ACC112 (cell line): Measurements from ENCODE around the gene AUTS2.

Experiments used
- H2AFZ ChIP-seq: fragments of 200-600 bp; sonication (generic); one replicate; pipeline ENCODE4 v1.6.0; 2017; ENCODE audit warnings: antibody characterized with exemption, low read length; ENCODE audit not compliant: unreplicated experiment
- H3K27ac ChIP-seq: fragments of 200-600 bp; sonication (generic); 2 replicates; pipeline ENCODE4 v1.5.1; 2014; ENCODE audit warnings: low read depth, mild to moderate bottlenecking, antibody characterized with exemption, low read length, moderate library complexity
- H3K27me3 ChIP-seq: fragments of 200-600 bp; sonication (generic); 2 replicates; pipeline ENCODE4 v1.6.1; 2014; ENCODE audit warnings: mild to moderate bottlenecking, antibody characterized with exemption, low read length, moderate library complexity, mixed read lengths; ENCODE audit not compliant: insufficient read depth
- H3K36me3 ChIP-seq: fragments of 200-600 bp; sonication (generic); 2 replicates; pipeline ENCODE4 v1.6.1; 2016; ENCODE audit warnings: mild to moderate bottlenecking, antibody characterized with exemption, low read length, moderate library complexity, mixed read lengths; ENCODE audit not compliant: insufficient read depth
- H3K4me1 ChIP-seq: fragments of 200-600 bp; sonication (generic); one replicate; pipeline ENCODE4 v1.6.1; 2016; ENCODE audit warnings: low read length, mixed read lengths; ENCODE audit not compliant: insufficient read depth, unreplicated experiment, control insufficient read depth
- H3K4me3 ChIP-seq: fragments of 200-600 bp; sonication (generic); 2 replicates; pipeline ENCODE4 v1.5.1; 2014; ENCODE audit warnings: mild to moderate bottlenecking, low read depth, low read length
- H3K79me2 ChIP-seq: fragments of 200-600 bp; sonication (generic); one replicate; pipeline ENCODE4 v1.6.0; 2016; ENCODE audit warnings: low read length; ENCODE audit not compliant: control insufficient read depth, unreplicated experiment, insufficient read depth

Gene AUTS2

GRCh38 chr7:70148997-70149396 is 550.7 kb downstream of the AUTS2 start:
- no peak overlapping the region for H2AFZ ChIP-seq
- H3K27me3 ChIP-seq: no peaks in the 10 kb centered on the region
- H3K27ac ChIP-seq: no peak overlapping the region
- no peaks in the 10 kb centered on the region for H3K4me1 ChIP-seq
- no peaks in the 10 kb centered on the region for H3K36me3 ChIP-seq
- H3K4me3 ChIP-seq: no peak overlapping the region
- no peaks in the 10 kb centered on the region for H3K79me2 ChIP-seq

- no peaks in the 10 kb centered on the region for H3K36me3 ChIP-seq
- no peaks in the 10 kb centered on the region for H3K27me3 ChIP-seq
These were observed 554.0 kb downstream of the AUTS2 start for GRCh38 chr7:70152313-70152712.

GRCh38 chr7:70153933-70154332 is 555.7 kb downstream of the AUTS2 start:
- no peaks in the 10 kb centered on the region for H3K27me3 ChIP-seq

More at GRCh38 chr7:70152313-70152712, 554.0 kb downstream of the AUTS2 start:
- Histone ChIP-seq H3K27ac (no peak overlapping the region), H2AFZ (no peak overlapping the region), H3K79me2 (no peaks in the 10 kb centered on the region), H3K4me3 (no peak overlapping the region), H3K4me1 (no peaks in the 10 kb centered on the region)

GRCh38 chr7:70154521-70155180 is 556.4 kb downstream of the AUTS2 start:
- no peak overlapping the region for H3K4me3 ChIP-seq
- H3K36me3 ChIP-seq: no peaks in the 10 kb centered on the region
- no peaks in the 10 kb centered on the region for H3K27me3 ChIP-seq
- no peaks in the 10 kb centered on the region for H3K79me2 ChIP-seq
- H3K4me1 ChIP-seq: no peaks in the 10 kb centered on the region
- no peak overlapping the region for H3K27ac ChIP-seq
- no peak overlapping the region for H2AFZ ChIP-seq

More at GRCh38 chr7:70153933-70154332, 555.7 kb downstream of the AUTS2 start:
- Histone ChIP-seq H3K27ac (no peak overlapping the region), H3K4me3 (no peak overlapping the region), H3K4me1 (no peaks in the 10 kb centered on the region), H2AFZ (no peak overlapping the region), H3K79me2 (no peaks in the 10 kb centered on the region), H3K36me3 (no peaks in the 10 kb centered on the region)

GRCh38 chr7:70156057-70156456 is 557.8 kb downstream of the AUTS2 start:
- Histone ChIP-seq H3K4me3 (no peak overlapping the region), H3K27me3 (no peaks in the 10 kb centered on the region), H3K27ac (no peak overlapping the region), H3K79me2 (no peaks in the 10 kb centered on the region), H3K4me1 (no peaks in the 10 kb centered on the region), H2AFZ (no peak overlapping the region), H3K36me3 (no peaks in the 10 kb centered on the region)

- no peak overlapping the region for H3K4me3 ChIP-seq
- H3K36me3 ChIP-seq: no peaks in the 10 kb centered on the region
- no peak overlapping the region for H3K27ac ChIP-seq
- H3K4me1 ChIP-seq: no peaks in the 10 kb centered on the region
- no peak overlapping the region for H2AFZ ChIP-seq
- H3K27me3 ChIP-seq: no peaks in the 10 kb centered on the region
- no peaks in the 10 kb centered on the region for H3K79me2 ChIP-seq
These were observed 560.8 kb downstream of the AUTS2 start for GRCh38 chr7:70159121-70159520.

- H3K27me3 ChIP-seq: no peaks in the 10 kb centered on the region
- H3K36me3 ChIP-seq: no peaks in the 10 kb centered on the region
- H3K4me3 ChIP-seq: no peak overlapping the region
- H3K79me2 ChIP-seq: no peaks in the 10 kb centered on the region
- H3K4me1 ChIP-seq: no peaks in the 10 kb centered on the region
- no peak overlapping the region for H2AFZ ChIP-seq
- H3K27ac ChIP-seq: no peak overlapping the region
These were observed 567.3 kb downstream of the AUTS2 start for GRCh38 chr7:70165477-70166170.

GRCh38 chr7:70171369-70171920 is 573.2 kb downstream of the AUTS2 start:
- Histone ChIP-seq H3K27ac (no peak overlapping the region), H3K79me2 (no peaks in the 10 kb centered on the region), H2AFZ (no peak overlapping the region), H3K36me3 (no peaks in the 10 kb centered on the region), H3K4me3 (no peak overlapping the region), H3K27me3 (no peaks in the 10 kb centered on the region), H3K4me1 (no peaks in the 10 kb centered on the region)

- H2AFZ ChIP-seq: no peak overlapping the region
- H3K4me1 ChIP-seq: no peaks in the 10 kb centered on the region
- H3K79me2 ChIP-seq: no peaks in the 10 kb centered on the region
- H3K4me3 ChIP-seq: no peak overlapping the region
- no peaks in the 10 kb centered on the region for H3K36me3 ChIP-seq
- no peaks in the 10 kb centered on the region for H3K27me3 ChIP-seq
- H3K27ac ChIP-seq: no peak overlapping the region
These were observed 578.9 kb downstream of the AUTS2 start for GRCh38 chr7:70177166-70177565.

- Histone ChIP-seq H2AFZ (no peak overlapping the region), H3K79me2 (no peaks in the 10 kb centered on the region), H3K36me3 (no peaks in the 10 kb centered on the region), H3K27me3 (no peaks in the 10 kb centered on the region), H3K4me3 (no peak overlapping the region), H3K27ac (no peak overlapping the region), H3K4me1 (no peaks in the 10 kb centered on the region)
These were observed 579.9 kb downstream of the AUTS2 start for GRCh38 chr7:70178211-70178610.

- Histone ChIP-seq H3K4me1 (no peaks in the 10 kb centered on the region), H3K27ac (no peak overlapping the region), H3K4me3 (no peak overlapping the region)
These were observed 580.5 kb downstream of the AUTS2 start for GRCh38 chr7:70178787-70179186.

More at GRCh38 chr7:70178787-70179186, 580.5 kb downstream of the AUTS2 start:
- Histone ChIP-seq H2AFZ (no peak overlapping the region), H3K36me3 (no peaks in the 10 kb centered on the region), H3K27me3 (no peaks in the 10 kb centered on the region), H3K79me2 (no peaks in the 10 kb centered on the region)
